BLaER1 (cell line): Measurements from ENCODE around the gene SLC10A3.

Source experiments
- H3K27ac ChIP-seq: shearing (Covaris generic); formaldehyde crosslinking; 2 replicates; pipeline ENCODE4 v1.8.1; 2022
- H3K27me3 ChIP-seq: shearing (Covaris generic); formaldehyde crosslinking; 2 replicates; pipeline ENCODE4 v1.8.1; 2022
- H3K36me3 ChIP-seq: shearing (Covaris generic); formaldehyde crosslinking; 2 replicates; pipeline ENCODE4 v1.8.1; 2022
- H3K4me1 ChIP-seq: shearing (Covaris generic); formaldehyde crosslinking; 2 replicates; pipeline ENCODE4 v1.8.1; 2022
- H3K4me2 ChIP-seq: shearing (Covaris generic); formaldehyde crosslinking; 2 replicates; pipeline ENCODE4 v1.8.1; 2022
- H3K4me3 ChIP-seq: shearing (Covaris generic); formaldehyde crosslinking; 2 replicates; pipeline ENCODE4 v1.8.1; 2022
- H3K9ac ChIP-seq: shearing (Covaris generic); formaldehyde crosslinking; 2 replicates; pipeline ENCODE4 v1.8.1; 2022
- H3K9me3 ChIP-seq: shearing (Covaris generic); formaldehyde crosslinking; 2 replicates; pipeline ENCODE4 v1.8.1; 2022
- H4K20me1 ChIP-seq: shearing (Covaris generic); formaldehyde crosslinking; 2 replicates; pipeline ENCODE4 v1.8.1; 2022
- Cebpa-rat ChIP-seq: shearing (Covaris generic); IDR thresholded peaks from 2 replicates; pipeline ENCODE4 v1.8.1; 2022

The SLC10A3 gene

DNA sequence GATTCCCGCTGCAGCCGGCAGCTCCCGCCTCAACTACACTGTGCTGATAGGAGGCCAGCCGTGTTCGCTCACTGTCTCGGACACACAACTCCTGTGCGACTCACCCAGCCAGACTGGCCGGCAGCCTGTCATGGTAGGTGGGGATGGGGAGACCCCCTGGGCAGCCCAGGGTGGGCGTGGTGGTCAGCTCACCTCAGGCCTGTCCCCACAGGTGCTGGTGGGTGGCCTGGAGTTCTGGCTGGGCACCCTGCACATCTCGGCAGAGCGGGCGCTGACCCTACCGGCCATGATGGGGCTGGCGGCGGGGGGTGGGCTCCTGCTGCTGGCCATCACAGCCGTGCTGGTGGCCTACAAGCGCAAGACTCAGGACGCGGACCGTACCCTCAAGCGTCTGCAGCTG, 22.9 kb downstream of the SLC10A3 start:
- Histone ChIP-seq H3K27me3 (no peaks in the 10 kb centered on the region), H3K9ac (no peak overlapping the region), H3K4me3 (no peak overlapping the region), H4K20me1 (peaks cover 32% of the 10 kb centered on the region), H3K9me3 (peaks cover 36% of the 10 kb centered on the region), H3K27ac (no peak overlapping the region), H3K4me2 (no peak overlapping the region), H3K4me1 (no peaks in the 10 kb centered on the region), H3K36me3 (peaks cover 96% of the 10 kb centered on the region)
- no peak for TF ChIP-seq Cebpa-rat

DNA sequence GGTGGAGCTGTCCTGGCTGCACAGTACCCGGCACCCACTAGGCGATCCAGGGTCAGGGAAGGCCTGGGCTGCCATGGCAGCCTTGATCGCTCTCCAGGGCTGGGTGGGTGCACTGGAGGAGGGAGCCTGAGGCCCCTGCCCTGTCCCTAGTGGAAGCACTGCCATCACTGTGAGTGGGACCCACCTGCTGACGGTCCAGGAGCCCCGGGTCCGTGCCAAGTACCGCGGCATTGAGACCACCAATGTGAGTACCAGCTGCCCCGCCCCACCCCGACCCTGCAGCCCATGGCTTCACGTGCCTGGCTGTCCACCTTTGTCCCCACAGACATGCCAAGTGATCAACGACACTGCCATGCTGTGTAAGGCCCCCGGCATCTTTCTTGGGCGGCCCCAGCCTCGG, 23.5 kb downstream of the SLC10A3 start:
- H3K9me3 ChIP-seq: peaks cover 36% of the 10 kb centered on the region
- H3K4me3 ChIP-seq: no peak overlapping the region
- no peaks in the 10 kb centered on the region for H3K27me3 ChIP-seq
- H3K36me3 ChIP-seq: peaks cover 96% of the 10 kb centered on the region
- H3K27ac ChIP-seq: no peak overlapping the region
- no peak for TF ChIP-seq Cebpa-rat
- H3K4me1 ChIP-seq: no peaks in the 10 kb centered on the region
- no peak overlapping the region for H3K9ac ChIP-seq
- peaks cover 39% of the 10 kb centered on the region for H4K20me1 ChIP-seq
- H3K4me2 ChIP-seq: no peak overlapping the region

DNA sequence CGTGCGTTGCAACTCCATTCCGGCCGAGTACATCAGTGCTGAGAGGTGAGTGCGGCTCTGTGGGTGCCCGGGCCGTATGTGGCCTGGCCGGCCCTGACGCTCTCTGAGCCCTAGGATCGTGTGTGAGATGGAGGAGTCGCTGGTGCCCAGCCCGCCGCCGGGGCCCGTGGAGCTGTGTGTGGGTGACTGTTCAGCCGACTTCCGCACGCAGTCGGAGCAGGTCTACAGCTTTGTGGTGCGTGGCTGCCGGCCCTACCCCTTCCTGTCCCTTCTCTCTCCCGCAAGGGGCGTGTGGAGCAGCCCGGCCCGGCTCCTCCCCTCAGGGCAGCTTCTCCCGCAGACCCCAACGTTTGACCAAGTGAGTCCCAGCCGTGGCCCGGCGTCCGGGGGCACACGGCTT, 24.4 kb downstream of the SLC10A3 start:
- TF ChIP-seq Cebpa-rat: no peak
- no peak overlapping the region for H3K4me3 ChIP-seq
- no peak overlapping the region for H3K4me2 ChIP-seq
- peaks cover 48% of the 10 kb centered on the region for H4K20me1 ChIP-seq
- H3K27me3 ChIP-seq: peaks cover 5% of the 10 kb centered on the region; the same call in 1 of the 2 replicates
- H3K36me3 ChIP-seq: peaks cover 96% of the 10 kb centered on the region
- H3K27ac ChIP-seq: no peak overlapping the region
- H3K4me1 ChIP-seq: no peaks in the 10 kb centered on the region
- peaks cover 36% of the 10 kb centered on the region for H3K9me3 ChIP-seq
- no peak overlapping the region for H3K9ac ChIP-seq

DNA sequence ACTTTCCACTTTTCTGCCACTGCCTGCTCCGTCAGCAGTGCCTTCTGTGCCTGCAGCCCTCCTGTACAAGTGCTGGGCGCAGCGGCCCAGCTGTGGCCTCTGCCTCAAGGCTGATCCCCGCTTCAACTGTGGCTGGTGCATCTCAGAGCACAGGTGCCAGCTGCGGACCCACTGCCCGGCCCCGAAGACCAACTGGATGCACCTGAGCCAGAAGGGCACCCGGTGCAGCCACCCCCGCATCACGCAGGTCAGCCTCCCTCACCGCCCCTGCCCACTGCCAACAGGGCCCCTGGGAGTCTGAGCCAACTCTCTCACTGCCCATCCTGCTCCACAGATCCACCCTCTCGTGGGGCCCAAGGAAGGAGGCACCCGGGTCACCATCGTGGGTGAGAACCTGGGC, 24.8 kb downstream of the SLC10A3 start:
- Histone ChIP-seq H3K27me3 (peaks cover 5% of the 10 kb centered on the region; the same call in 1 of the 2 replicates), H3K9me3 (peaks cover 36% of the 10 kb centered on the region), H3K9ac (no peak overlapping the region), H3K36me3 (peaks cover 96% of the 10 kb centered on the region), H3K4me1 (peaks cover 1% of the 10 kb centered on the region; the same call in 1 of the 2 replicates), H4K20me1 (peaks cover 52% of the 10 kb centered on the region), H3K27ac (no peak overlapping the region), H3K4me2 (no peak overlapping the region), H3K4me3 (no peak overlapping the region)
- TF ChIP-seq Cebpa-rat: no peak

DNA sequence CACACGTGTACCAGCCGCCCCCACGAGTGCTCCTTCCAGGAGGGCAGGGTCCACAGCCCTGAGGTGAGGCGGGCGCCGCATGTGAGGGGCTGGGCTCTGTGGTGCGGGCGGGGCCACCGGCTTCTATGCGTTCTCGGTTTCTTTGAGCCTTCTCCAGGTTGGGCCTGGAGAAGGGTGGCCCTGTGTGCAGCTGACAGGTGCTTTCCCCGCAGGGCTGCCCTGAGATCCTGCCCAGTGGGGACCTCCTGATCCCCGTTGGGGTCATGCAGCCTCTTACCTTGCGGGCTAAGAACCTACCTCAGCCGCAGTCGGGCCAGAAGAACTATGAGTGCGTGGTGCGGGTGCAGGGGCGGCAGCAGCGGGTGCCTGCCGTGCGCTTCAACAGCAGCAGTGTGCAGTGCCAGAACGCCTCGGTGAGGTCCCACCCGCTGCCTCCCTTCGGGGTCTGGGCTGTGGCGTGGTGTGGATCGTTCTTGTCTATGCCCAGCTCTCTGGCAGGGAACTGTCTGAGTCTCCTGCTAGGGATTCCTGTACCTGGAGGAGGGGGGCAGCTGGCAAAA, 25.5 kb downstream of the SLC10A3 start:
- H3K27me3 ChIP-seq: peaks cover 5% of the 10 kb centered on the region; the same call in 1 of the 2 replicates
- H3K36me3 ChIP-seq: peaks cover 94% of the 10 kb centered on the region
- H4K20me1 ChIP-seq: peaks cover 59% of the 10 kb centered on the region
- peaks cover 9% of the 10 kb centered on the region for H3K4me1 ChIP-seq
- H3K9me3 ChIP-seq: peaks cover 31% of the 10 kb centered on the region
- TF ChIP-seq Cebpa-rat: no peak
- no peak overlapping the region for H3K4me3 ChIP-seq
- no peak overlapping the region for H3K9ac ChIP-seq
- H3K27ac ChIP-seq: no peak overlapping the region
- H3K4me2 ChIP-seq: no peak overlapping the region

DNA sequence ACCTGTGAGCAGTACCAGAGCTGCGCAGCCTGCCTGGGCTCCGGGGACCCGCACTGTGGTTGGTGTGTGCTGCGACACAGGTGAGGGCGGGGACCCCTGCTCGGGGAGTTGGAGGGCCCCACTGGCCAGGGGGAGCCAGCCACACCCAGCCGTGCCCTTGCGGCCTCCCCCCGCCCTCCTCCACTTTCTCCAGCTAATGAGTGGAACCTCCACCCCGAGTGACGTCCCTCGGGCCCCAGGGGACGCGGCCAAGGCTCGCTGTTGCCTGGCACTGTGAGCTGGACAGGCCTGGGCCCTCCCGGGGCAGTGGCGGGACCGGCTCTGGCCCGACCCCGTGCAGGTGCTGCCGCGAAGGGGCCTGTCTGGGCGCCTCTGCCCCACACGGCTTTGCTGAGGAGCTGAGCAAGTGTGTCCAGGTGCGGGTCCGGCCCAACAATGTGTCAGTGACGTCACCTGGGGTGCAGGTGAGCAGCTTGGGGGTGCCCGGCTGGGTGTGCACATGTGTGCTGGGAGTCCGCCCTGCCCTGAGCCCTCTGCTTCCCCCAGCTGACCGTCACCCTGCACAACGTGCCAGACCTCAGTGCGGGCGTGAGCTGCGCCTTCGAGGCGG, 26.7 kb downstream of the SLC10A3 start:
- H3K36me3 ChIP-seq: peaks cover 82% of the 10 kb centered on the region
- H4K20me1 ChIP-seq: peaks cover 65% of the 10 kb centered on the region
- no peak for TF ChIP-seq Cebpa-rat
- peaks cover 16% of the 10 kb centered on the region for H3K4me1 ChIP-seq
- peaks cover 26% of the 10 kb centered on the region for H3K9me3 ChIP-seq
- peaks cover 5% of the 10 kb centered on the region; the same call in 1 of the 2 replicates for H3K27me3 ChIP-seq
- no peak overlapping the region for H3K9ac ChIP-seq
- no peak overlapping the region for H3K4me2 ChIP-seq
- H3K4me3 ChIP-seq: no peak overlapping the region
- H3K27ac ChIP-seq: no peak overlapping the region

DNA sequence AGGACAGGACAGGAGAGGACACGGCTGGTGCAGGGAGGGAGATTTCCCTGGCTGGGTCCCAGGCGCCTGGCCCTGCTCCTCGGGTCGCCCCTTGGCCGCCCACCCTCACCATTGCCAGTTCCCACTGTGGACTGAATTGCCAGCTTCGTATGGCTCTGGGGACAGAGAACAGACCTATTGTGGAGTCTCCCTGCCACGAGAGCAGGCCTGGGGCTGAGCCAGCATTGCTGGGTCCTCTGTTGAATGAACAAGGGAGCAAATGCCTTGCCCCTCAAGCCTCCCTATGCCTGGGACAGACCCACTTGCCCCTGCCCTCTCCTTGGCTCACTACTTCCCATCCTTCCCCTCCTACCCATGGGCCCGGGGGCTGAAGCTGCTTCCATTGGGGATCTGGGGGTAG, 28.0 kb downstream of the SLC10A3 start:
- Histone ChIP-seq H3K27ac (no peak overlapping the region), H4K20me1 (peaks cover 65% of the 10 kb centered on the region), H3K4me2 (no peak overlapping the region), H3K27me3 (peaks cover 5% of the 10 kb centered on the region; the same call in 1 of the 2 replicates), H3K9me3 (peaks cover 25% of the 10 kb centered on the region), H3K36me3 (peaks cover 69% of the 10 kb centered on the region), H3K9ac (no peak overlapping the region), H3K4me1 (peaks cover 16% of the 10 kb centered on the region), H3K4me3 (no peak overlapping the region)
- TF ChIP-seq Cebpa-rat: no peak

DNA sequence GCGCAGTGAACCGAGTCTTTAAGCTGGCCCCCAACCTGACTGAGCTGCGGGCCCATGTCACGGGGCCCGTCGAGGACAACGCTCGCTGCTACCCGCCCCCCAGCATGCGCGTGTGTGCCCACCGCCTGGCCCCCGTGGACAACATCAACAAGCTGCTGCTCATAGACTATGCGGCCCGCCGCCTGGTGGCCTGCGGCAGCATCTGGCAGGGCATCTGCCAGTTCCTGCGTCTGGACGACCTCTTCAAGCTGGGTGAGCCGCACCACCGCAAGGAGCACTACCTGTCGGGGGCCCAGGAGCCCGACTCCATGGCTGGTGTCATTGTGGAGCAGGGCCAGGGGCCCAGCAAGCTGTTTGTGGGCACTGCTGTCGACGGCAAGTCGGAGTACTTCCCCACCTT, 30.1 kb downstream of the SLC10A3 start:
- Histone ChIP-seq H3K4me3 (peak overlapping the region; percentile 79), H3K9me3 (0 out of 2 replicates have a peak, but pooled peaks cover 13% of the 10 kb centered on the region), H3K4me1 (peaks cover 16% of the 10 kb centered on the region), H3K4me2 (peak overlapping the region; percentile 87), H3K9ac (peak overlapping the region; percentile 68), H3K36me3 (peaks cover 50% of the 10 kb centered on the region), H3K27me3 (peaks cover 5% of the 10 kb centered on the region; the same call in 1 of the 2 replicates), H3K27ac (no peak overlapping the region), H4K20me1 (peaks cover 62% of the 10 kb centered on the region)
- no peak for TF ChIP-seq Cebpa-rat

DNA sequence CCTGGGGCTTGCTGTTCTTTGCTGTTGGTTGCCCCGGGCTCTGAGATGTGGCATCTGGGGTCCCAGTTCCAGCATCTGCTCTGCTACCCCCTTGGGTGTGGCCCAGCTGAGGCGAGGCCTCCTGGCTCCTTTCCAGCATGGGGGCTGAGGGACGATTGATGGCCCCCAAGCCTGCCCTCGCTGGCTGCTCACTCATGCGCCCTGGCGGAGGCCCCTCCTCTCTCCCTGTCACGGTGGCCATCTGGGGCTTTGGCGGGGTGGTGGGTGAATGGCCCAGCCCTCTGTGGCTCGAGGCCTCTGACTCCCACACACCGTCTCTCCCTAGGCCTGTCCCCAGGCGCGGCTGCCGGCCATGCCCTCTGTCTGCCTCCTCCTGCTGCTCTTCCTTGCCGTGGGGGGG, 30.6 kb downstream of the SLC10A3 start:
- no peak for TF ChIP-seq Cebpa-rat
- peak overlapping the region; percentile 68 for H3K9ac ChIP-seq
- H3K4me3 ChIP-seq: peak overlapping the region; percentile 79
- H3K27me3 ChIP-seq: peaks cover 5% of the 10 kb centered on the region; the same call in 1 of the 2 replicates
- peaks cover 16% of the 10 kb centered on the region for H3K4me1 ChIP-seq
- peaks cover 57% of the 10 kb centered on the region for H4K20me1 ChIP-seq
- peaks cover 46% of the 10 kb centered on the region for H3K36me3 ChIP-seq
- peak overlapping the region; percentile 87 for H3K4me2 ChIP-seq
- H3K27ac ChIP-seq: 0 out of 2 replicates have a peak overlapping the region, but pooled peaks have one; percentile 26
- H3K9me3 ChIP-seq: 0 out of 2 replicates have a peak, but pooled peaks cover 13% of the 10 kb centered on the region

DNA sequence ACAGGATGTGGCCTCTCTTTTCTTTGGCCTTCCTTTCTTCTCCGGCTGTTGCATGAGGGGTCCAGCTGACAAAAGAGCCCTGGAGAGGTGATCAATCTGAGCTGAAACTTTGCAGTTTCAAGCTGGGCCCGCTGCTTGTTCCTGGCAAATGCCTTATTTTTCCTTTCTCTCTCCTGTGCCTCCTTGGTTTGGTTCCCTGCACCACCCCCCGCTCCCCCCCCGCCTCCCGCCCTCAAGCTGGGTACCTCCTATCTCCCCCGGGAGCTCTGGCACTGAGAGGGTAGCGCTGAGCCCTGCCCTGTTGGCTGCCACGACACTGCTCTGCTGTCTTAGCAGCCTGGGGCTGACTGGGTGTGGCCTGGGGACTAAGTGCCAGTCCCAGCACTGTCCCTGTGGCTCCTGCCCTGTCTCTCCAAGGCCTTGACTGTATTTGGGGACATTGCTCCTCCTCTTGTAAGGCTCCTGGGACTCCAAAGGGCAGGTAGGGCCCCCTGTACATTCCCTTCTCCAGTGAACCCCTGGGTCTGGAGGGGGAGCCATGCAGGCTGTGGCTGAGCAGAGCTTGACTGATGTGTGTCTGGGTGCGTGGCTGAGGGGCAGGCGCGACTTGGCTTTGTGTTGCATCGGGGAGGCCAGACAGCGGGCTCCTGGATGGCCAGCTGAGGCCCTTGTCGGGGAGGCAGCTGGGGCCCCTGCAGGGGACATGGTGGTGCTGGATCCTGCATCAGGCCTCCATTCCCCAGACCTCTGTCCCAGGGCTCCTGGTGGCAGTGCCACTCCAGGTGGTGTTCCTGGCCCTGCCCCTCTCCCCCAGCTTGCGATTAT, 31.3 kb downstream of the SLC10A3 start:
- no peak for TF ChIP-seq Cebpa-rat
- Histone ChIP-seq H3K4me3 (peak overlapping the region; percentile 79), H3K4me1 (peaks cover 16% of the 10 kb centered on the region), H3K27me3 (peaks cover 5% of the 10 kb centered on the region; the same call in 1 of the 2 replicates), H3K4me2 (peak overlapping the region; percentile 87), H3K27ac (peak overlapping the region; percentile 92), H3K36me3 (peaks cover 39% of the 10 kb centered on the region), H4K20me1 (peaks cover 51% of the 10 kb centered on the region), H3K9me3 (0 out of 2 replicates have a peak, but pooled peaks cover 16% of the 10 kb centered on the region), H3K9ac (peak overlapping the region; percentile 87)
